Right lobe of liver (tissue), 4 donors: ENCODE results near the gene FYN.

Experiments used
- CTCF ChIP-seq, 4 donors: fragments of 200-600 bp in 3 of 4; fragments of 450-650 bp in 1 of 4; IDR thresholded peaks; one replicate each; pipeline versions ENCODE4 v1.5.1 to v1.8.0; 2016 to 2022; ENCODE audit warnings: antibody characterized with exemption in 4 of 4, mild to moderate bottlenecking in 2 of 4
- POLR2A ChIP-seq: fragments of 450-650 bp; IDR thresholded peaks from one replicate; pipeline ENCODE4 v1.6.1; 2017; ENCODE audit warnings: antibody characterized with exemption, mild to moderate bottlenecking
- donor health status: DM: no; HTN: no; CAD: no.
- donor health status: DM: no; HTN: no; CAD: no.
- donor health status: DM: no; HTN: yes; CAD: no.

- TF ChIP-seq CTCF (IDR thresholded peaks at IDR 0.05) (no peak), POLR2A (no peak)
These were observed 18.6 kb downstream of the FYN start for GRCh38 chr6:111854683-111855082.
